ENCODE measurements around the gene SIPA1L3.

The SIPA1L3 gene

GRCh38 chr19:38045554-38046253 lies 138.7 kb downstream of the SIPA1L3 start:
- no peak overlapping the region; the same call in 1 of the 2 replicates for H3K4me3 ChIP-seq (ENCODE audit: low read length)
- no peak for TF ChIP-seq ZNF274 (IDR thresholded peaks at IDR 0.05; ENCODE audit: low read depth, low read length)

- no peak for TF ChIP-seq ZNF274 (IDR thresholded peaks at IDR 0.05; ENCODE audit: low read depth, low read length)
- H3K4me3 ChIP-seq (ENCODE audit: low read length), result no peak overlapping the region; the same call in 1 of the 2 replicates
Observed at GRCh38 chr19:38046254-38047048, 139.4 kb downstream of the SIPA1L3 start.

GRCh38 chr19:38047049-38047438 lies 140.0 kb downstream of the SIPA1L3 start:
- no peak overlapping the region; the same call in 1 of the 2 replicates for H3K4me3 ChIP-seq (ENCODE audit: low read length)
- TF ChIP-seq ZNF274 (IDR thresholded peaks at IDR 0.05; ENCODE audit: low read depth, low read length), result no peak

GRCh38 chr19:38047641-38048040 lies 140.6 kb downstream of the SIPA1L3 start:
- H3K4me3 ChIP-seq (ENCODE audit: low read length), result peak overlapping the region; percentile 7; the same call in 1 of the 2 replicates
- no peak for TF ChIP-seq ZNF274 (IDR thresholded peaks at IDR 0.05; ENCODE audit: low read depth, low read length)

DNA sequence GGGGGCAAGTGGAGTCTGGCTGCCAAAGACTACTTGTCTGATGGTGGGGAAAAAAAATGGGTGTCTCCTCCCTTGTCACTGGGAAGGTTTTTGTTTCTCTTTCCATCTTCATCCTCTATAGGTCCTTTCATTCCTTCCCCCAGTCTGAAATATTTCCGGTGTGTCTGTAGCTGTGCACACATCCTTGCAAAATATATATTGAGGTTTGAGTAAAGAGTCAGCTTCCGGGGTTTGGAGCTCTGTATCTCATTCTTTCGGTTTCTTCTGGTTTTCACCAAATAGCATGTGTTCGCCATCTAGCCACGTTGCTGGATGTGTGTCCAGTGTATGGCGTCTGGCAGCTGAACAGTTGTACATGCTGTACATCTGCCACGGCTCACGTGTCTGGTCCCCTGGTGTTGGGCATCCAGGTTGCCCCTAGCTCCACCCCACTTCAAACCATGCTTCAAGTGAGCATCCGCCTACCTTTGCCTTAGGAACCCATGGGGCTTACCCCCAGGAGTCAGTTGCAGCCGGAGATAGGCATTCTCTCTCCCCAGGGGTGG lies 142.2 kb downstream of the SIPA1L3 start:
- TF ChIP-seq ZNF274 (IDR thresholded peaks at IDR 0.05; ENCODE audit: low read depth, low read length), result no peak
- peak overlapping the region; percentile 44; the same call in 1 of the 2 replicates for H3K4me3 ChIP-seq (ENCODE audit: low read length)

DNA sequence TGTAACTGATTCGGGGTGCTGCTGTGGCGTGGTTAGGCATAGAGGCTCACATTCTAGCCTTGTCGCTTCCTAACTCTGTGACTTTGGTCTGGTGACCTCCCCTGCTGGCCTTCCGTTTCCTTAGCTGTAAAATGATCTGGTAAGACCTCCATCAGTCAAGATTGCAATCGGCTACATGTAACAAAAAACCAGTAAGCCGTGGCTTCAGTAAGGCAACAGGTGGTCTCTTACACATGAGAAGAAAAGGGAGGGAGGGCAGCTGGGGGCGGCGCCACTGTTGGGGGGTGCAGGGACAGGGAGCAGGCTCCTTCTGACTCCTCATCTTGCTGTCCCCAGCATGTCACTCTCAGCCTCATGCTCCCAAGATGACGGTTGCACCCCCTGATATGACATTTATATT lies 148.0 kb downstream of the SIPA1L3 start:
- no peak overlapping the region for H3K4me3 ChIP-seq (ENCODE audit: low read length)
- TF ChIP-seq ZNF274 (IDR thresholded peaks at IDR 0.05; ENCODE audit: low read depth, low read length), result no peak

DNA sequence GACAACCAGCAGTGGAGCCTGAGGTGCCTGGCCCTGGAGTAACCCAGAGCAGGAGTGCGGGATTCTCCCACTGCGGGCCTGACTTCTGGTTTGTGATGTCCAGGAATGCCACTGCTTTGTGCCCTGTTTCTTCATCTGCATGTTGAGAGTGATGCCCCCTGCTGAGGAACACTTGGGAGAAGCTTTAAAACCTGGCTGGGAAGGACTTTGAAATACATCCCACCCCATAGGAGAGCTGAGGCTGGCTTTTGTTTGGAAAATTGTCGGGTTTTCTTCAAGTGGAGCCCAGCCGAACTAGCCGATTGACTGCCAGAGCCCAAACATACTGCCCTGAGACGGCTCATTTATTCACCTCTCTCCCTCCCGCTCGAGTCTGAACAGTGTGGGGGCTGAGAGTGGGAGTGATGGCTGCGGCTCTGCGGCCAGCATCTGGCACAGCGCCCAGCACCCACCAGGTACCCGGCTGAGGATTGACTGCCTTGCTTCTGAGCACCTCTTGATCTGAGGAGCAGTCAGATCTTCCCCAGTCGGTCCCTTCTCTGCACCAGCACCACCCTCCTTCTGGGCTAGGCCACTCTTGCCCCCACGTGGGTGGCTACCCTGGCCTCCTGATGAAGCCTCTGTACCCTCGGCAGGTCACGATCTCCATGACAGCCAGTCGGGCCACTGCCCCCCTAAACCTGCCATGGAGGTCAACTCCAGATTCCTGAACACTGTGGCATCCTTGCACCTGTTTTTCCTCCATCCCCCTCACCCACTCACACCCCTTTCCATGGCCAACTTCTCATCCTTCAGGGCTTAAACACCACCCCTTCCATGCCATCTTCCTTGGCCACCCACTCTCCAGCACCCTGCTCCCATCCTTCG lies 148.9 kb downstream of the SIPA1L3 start:
- TF ChIP-seq ZNF274 (IDR thresholded peaks at IDR 0.05; ENCODE audit: low read depth, low read length), result no peak
- no peak overlapping the region for H3K4me3 ChIP-seq (ENCODE audit: low read length)

- TF ChIP-seq ZNF274 (IDR thresholded peaks at IDR 0.05; ENCODE audit: low read depth, low read length), result no peak
- H3K4me3 ChIP-seq (ENCODE audit: low read length), result no peak overlapping the region
Observed at GRCh38 chr19:38056646-38057045, 149.6 kb downstream of the SIPA1L3 start.

DNA sequence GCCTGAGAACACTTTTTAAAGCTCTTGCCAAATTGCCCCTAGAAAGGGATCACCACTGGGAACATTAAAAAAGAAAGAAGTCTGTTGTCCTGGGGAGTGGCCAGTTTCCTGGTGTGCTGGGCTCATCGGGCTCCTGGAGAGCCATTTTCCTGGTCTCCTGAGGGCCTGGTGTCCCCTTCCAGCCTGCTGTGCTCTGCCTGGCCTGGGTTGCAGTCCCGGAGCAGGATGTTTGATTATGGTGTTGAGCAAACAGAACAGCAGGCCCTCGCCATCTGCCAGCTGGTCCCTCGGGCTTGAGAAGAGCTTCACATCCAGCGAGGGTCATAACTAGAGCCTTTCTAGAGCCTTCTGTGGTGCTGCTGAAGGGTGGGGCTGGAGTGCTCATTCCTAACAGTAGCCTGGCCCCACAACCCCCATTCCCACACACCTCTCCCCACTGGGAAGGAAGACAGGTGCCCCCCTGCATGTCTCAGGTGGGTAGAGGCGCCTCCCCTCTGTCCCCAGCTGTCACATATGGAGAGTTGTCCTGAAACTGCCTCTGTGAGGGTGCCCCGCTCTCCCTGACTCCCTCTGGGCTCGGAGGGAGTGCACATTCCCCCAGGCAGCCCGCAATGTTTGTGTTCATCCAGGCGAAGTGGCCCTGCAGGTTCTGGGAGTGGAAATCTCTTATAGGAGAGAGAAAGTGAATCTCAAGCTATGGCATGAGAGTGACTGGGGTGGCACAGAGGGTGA lies 151.1 kb downstream of the SIPA1L3 start:
- no peak overlapping the region for H3K4me3 ChIP-seq (ENCODE audit: low read length)
- TF ChIP-seq ZNF274 (IDR thresholded peaks at IDR 0.05; ENCODE audit: low read depth, low read length), result no peak

GRCh38 chr19:38059897-38060296 lies 152.9 kb downstream of the SIPA1L3 start:
- H3K4me3 ChIP-seq (ENCODE audit: low read length), result no peak overlapping the region; the same call in 1 of the 2 replicates
- no peak for TF ChIP-seq ZNF274 (IDR thresholded peaks at IDR 0.05; ENCODE audit: low read depth, low read length)

- H3K4me3 ChIP-seq (ENCODE audit: low read length), result no peak overlapping the region
- TF ChIP-seq ZNF274 (IDR thresholded peaks at IDR 0.05; ENCODE audit: low read depth, low read length), result no peak
Observed at GRCh38 chr19:38060331-38060730, 153.3 kb downstream of the SIPA1L3 start.

DNA sequence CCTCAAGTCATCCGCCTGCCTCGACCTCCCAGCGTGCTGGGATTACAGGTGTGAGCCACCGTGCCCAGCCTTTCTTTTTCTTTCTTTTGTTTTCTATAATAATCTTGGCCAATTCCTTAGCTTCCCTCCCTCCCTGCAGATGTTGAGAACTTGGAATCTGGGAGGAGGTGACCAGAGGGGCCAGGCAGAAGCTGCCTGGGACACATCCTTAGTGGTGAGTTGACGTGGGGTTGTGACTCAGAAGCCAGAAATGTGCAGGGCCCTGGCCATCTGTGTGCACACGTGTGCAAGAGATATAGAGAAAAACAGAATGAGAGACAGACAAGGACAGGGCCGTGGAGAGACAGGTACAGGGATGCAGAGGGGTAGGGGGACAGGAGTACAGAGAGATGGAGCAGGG lies 154.3 kb downstream of the SIPA1L3 start:
- no peak for TF ChIP-seq ZNF274 (IDR thresholded peaks at IDR 0.05; ENCODE audit: low read depth, low read length)

More for the DNA sequence above, 154.3 kb downstream of the SIPA1L3 start:
- H3K4me3 ChIP-seq (ENCODE audit: low read length), result no peak overlapping the region
